Hematopoietic multipotent progenitor cell treated with erythropoietin and hydrocortisone succinate and interleukin-3 and kit ligand, for 6 days (in vitro differentiated cells): ENCODE measurements around the gene PIAS4.
A peak's percentile ranks its signal among the peaks of the same experiment; 100 is the strongest.

ENCODE experiments used
- DNase-seq: peaks from one replicate; pipeline ENCODE4 v3.0.0-alpha.2; 2015

Gene PIAS4

DNA sequence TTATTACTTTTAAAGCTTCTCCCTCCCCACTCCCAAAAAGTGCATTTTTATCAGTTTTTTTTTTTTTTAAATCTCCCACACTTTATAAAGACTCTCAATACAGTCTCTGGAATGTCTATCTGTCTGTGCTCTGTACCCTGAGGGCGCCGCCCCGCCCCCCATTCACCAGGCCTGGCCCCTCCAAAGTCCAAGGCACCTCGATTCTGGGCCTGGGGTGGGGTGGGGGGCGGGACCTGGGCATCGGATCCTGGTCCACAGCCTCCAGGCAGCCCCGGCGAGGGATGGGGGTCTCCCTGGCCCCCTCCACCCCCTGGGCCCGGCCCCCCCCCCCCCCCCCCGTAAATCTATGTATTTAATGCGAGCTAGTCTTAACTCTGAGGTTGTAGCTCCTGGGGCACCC lies 35.9 kb downstream of the PIAS4 start:
- no peak for DNase-seq

DNA sequence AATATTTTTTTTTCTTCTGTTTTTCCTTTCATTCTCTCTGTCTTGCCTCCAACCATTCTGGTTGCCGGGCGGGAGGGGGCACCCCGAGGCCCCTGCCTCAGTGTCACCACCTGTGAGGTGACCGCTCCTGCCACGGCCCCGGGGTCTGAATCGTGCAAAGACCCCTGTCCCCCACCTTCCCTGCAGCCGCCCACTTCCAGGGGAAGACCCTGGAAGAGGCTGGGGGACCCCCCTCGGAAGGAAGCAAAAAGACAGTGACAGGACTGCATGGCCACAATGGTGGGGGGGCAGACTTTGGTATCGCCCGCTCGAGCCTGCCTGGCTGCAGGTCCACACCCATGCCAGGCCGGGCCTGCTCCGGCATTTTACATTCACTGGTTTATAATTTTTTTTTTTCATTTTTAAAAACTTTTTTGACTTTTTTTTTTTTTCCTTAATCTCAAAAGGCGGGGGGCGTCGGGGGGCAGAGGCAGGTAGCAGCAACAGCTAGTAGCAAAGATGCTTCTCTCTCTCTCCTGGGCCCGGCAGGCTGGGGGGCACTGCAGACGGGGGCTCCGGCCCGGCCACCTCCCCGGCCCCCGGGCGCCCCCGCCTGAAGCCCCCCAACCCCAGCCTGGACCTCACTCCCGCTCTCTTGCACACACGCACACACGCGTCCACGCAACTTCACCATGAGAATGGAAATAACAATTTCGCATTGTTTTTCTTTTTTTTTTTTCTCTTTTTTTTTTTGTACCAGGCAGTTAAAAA lies 36.6 kb downstream of the PIAS4 start:
- DNase-seq: no peak

DNA sequence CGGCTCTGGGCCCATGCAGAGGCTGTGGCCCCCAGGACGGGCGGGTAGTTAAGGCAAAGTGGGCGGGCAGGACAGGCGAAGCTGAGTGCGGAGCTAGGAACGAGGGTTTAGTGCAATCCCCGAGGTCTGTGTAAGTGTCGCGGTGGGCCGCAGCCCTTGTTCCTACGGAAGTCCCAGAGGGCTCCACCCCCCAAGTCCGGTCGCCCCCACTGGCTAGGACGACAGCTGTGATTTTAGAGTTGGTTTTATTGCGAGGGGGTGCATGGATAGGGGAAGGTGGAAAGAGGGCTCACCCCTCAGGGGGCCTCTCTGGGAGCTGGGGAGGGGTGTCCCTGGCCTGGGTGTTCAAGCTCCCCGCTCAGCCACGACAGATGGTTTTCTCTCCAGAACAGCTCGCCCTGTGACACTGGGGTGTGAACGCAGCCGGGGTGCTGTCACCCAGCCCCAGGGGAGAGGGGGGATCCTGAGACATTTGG lies 37.5 kb downstream of the PIAS4 start:
- no peak for DNase-seq

DNA sequence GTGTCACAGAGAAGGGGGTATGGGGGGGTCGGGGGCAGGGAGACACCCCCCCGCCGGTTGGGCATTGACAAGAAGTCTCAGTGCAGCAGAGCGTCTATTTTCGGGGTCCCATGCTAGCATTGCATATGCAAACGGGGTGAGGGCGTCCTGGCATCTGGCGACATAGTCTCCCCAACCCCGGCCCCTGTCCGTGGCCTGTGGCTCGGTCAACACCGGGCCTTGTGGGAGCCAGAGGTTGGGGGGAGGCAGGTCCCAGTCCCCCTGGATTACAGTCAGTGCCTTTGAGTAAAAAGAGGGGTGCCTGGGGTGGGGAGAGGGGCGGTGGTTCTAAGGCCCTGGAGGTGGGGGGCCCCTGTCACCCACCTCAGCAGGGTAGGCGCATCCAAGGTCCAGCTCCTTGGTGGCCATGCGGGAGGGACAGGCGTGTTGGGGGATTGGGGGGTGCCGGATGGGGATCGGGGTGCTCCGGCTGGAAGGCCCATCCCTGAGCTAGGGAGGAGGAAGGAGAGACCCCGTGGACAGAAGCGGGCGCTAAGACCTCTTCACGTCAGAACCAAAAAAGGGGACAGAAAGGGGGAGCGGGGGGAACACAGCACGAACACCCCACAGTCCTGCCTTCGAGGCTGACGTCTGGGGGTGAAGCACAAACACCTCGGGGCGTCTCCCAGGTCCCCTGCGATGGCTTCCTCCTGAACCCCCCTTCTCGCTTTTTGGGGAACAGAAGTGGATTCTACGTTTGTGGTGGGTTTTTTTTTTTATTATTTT lies 38.2 kb downstream of the PIAS4 start:
- DNase-seq: no peak

DNA sequence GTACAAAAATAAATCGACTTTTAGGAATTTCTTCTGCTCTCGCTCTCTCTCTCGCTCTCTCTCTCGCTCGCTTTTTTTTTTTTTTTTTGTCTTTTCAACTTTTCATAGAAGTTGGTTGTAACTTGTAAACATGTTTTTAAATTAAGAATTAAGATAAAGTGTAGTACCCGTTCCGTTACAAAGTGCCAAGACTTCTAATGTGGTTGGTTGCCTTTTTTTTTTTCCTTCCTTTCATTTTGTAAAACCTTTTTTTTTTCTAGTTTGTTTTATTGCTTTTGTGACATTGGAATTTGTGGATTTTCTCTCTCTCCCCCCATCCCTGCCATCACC lies 38.8 kb downstream of the PIAS4 start:
- no peak for DNase-seq

DNA sequence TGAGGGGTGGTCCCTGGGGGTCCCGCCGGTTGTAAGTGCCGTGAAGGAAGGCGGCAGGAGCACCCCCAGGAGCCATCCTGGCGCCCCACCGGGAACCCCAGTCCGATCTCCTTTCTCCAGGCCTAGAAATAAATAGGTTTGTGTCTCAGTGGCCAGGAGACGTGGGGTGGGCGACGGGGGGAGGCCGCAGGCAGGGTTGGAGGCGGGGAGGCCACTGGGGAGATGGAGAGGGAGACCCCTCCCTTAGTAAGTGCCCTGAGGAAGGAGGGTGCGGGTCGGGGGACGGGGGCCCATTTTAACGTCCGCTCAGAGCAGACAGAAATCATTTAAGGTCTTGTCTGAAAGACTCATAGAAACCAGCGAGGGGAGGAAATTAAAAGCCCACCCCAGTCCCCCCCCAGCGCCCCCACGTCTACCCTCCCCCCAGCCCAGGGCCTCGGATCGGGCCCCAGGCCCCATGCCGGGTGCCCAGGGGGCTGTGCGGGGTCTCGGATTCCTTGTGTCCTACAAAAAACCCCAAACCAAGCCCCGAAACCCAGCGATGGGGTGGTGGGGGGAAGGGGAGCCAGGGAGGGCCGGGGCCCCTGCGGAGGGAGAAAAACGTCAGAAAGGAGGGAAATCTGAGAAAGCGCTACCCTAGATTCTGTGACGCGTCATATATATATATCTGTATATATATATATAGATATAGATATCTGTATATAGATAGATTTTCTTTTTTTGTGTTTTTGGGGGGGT lies 39.6 kb downstream of the PIAS4 start:
- no peak for DNase-seq

DNA sequence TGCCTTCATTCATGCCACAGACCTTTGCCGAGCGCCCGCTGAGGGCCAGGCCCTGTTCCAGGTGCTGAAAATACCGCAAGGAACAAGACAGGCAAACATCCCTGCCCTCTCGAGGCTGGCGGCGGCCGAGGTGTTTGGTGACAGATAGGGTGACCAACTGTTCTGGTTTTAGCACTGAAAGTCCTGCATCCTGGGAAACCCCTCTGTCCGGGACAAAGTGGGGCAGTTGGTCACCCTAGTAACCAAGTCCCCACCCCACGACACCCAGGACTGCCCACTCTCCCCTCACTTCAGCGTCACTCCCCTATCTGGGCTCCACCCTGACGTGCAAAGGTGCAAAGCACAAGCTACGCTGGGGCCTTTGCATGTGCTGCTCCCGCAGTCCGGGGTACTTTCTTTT lies 41.9 kb downstream of the PIAS4 start:
- no peak for DNase-seq

DNA sequence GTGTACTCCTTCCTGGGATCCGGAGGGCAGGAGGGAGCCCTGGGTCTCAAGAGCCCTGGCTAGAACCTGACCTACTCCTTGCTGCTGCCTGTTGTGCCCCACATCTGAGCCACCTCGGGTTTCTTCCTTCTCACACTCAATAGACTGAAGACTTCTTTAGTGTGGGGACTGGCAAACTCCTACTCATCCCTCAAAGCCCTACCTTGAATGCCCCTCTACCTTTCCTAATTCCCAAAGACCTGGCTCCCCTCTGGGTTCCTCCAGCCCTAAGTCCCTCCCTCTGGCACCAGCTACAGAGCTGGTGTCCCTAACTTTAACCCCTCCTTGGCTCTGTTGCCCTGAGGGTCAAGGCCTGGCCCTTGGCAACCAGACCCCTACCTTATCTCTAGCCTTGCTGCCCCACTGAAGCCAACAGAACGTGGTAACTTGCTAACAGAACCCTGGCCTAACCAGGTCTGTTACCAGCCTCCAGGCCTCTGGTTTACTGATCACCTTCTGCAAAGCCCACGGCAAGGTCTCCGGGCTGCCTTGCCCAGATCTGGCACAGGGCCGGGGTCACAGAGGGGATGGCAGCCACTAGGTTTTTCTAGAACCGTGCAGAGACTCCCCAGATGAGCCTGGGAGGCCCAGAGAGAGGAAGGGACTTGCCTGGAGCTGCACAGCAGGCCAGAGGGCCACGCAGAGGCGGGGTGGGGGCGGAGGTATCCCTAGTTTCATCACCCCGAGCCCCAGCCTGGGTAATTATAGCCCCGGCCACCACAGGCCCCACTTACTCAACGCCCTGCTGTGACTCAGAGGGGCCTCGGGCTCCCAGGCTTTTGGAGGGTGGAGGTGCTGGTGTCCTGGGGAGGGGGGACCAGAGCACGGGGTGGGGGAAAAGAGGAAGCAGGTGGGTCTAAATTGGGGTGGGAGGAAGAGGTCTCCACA lies 43.9 kb downstream of the PIAS4 start:
- DNase-seq: no peak

DNA sequence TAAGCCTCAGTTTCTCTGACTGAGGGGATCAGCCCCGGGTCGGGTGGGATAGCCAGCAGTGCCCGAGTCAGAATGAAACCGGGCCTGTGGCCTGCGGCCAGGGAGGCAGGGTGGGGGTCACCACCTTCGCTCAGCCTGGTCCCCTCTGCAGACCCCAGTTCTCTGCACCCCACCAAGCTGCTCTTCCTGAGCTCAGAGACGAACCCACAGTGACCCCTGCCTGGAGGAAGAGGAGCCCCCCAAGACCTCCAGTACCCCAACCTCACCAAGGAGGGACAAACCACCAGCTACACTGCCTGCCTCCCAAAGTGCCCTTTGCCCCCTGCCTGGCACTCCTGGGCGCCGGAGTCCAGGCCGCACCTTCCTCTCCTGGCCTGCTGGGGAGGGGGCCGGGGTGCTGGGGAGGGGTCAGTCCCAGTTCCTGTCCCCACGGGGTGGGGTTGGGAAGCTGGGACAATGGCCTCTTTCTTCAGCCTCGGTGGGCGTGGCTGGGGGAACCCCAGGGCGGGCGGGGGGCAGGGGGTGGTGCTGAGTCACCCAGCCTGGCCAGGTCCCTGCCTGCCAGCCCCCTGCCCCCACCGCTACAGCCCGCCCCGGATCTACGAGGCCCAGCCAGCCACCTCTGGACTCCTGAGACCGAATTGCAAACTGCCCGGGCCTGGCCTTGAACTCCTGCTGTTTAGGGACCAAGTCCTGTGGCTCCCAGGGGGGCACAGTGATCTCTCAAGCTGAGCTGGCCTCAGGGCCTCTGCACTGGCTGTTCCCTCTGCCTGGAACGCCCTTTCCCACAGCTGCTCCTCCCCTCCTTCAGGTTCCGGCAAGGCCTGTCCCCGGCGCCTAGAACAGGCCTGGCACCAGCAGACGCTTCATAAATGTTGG lies 44.8 kb downstream of the PIAS4 start:
- no peak for DNase-seq

DNA sequence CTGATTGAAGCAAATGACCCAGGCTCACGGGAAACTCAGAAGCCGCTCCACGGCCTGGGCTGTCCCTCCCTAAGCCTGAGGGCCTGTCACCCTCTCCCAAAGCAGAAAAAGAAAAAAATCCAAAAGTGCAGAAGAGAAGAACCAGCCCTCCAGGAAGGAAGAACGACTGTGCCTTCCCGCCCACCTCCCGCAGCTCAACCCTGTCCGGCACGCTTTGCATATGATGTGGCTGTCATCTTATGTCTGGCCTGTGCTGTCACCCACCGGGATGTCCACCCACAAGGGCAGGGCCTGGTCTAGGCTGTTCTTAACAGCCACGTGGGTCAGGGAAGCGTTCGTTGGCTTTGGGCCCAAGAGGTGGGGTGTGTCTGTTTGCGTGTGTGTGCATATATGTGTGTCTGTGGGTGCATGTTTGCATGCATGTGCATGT lies 45.5 kb downstream of the PIAS4 start:
- peak; percentile 58 for DNase-seq

DNA sequence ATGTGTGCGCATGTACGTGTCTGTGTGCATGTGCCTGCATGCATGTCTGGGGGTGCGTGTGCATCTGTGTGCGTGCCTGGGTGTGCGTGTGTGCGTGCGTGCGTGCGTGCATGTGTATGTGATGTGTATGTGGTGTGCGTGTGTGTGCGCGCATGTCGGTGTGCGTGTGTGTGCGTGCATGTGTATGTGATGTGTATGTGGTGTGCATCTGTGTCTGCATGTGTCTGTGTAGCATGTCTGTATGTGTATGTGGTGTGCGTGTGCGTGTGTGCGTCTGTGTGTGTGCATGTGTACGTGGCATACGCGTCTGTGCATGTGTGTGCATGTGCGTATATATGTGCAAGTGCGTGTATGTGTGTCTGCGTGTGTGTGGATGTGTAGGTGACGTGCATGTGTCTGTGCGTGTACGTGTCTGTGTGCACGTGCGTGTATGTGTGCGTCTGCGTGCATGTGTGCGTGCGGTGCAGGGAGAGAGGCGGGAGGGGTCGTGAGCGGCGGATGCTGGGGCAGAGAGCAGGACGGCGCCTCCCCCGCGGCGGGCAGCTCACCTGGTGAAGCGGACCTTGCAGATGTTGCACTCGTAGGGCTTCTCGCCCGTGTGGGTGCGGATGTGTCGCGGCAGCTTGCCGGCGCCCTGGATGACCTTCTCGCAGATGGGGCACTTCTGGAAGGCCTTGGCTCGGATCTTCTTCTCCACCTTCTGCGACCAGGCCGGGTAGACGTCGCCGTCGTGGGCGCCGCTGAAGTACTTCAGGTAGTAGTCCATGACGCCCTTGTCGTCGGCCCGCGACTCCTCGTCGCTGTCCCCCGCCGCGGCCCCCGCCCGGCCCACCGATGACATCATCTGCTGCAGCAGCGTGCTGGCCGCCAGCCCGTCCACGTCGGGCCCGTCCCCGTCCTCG lies 46.1 kb downstream of the PIAS4 start:
- no peak for DNase-seq

DNA sequence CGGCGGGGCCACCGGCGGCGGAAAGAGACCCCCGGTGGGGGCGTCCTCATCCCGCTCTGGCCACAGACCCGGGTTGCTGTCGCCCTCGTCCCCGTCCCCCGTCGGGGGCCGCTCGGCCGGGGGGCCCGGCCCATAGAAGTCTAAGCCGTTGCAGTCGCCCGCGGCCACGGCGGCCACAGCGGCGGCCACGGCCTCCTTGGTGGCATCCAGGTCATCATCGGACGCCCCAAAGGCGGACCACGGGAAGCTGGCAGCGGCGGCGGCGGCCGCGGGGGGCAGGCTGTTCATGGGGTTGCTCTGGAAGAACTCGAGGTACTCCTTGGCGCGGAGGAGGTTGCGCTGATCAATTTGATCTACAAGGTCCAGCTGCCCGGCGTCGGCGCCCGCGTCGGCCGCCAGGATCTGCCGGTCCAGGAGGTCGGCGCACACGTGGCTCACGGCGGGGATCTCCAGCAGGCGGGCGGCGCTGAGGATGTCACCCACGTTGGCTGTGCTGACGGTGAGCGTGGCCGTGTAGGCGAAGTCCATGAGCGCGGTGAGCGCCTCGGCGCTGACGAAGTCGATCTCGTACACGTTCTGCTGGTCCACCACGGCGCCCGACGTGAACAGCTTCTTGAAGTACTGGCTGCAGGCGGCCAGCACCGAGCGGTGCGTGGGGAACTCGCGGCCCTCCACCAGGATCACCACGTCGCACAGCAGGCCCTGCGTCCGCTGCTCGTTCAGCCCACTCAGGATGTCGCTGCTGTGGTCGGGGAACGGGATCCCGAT lies 47.1 kb downstream of the PIAS4 start:
- no peak for DNase-seq

DNA sequence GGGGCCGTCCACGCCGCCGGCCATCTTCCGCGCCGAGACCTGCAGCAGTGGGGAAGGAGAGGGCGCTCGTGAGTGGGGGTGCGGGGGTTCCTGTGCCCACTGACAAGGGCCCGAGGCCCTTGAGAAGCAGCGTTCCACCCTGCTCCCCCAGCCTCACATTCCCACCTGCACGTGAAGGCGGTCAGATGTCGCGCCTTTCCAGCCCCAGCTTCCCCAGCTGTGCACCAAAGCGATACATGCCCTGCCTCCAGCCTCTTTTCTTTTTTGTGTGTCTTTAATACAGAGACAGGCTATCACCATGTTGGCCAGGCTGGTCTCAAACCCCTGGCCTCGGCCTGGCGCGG lies 47.6 kb downstream of the PIAS4 start:
- DNase-seq: no peak

DNA sequence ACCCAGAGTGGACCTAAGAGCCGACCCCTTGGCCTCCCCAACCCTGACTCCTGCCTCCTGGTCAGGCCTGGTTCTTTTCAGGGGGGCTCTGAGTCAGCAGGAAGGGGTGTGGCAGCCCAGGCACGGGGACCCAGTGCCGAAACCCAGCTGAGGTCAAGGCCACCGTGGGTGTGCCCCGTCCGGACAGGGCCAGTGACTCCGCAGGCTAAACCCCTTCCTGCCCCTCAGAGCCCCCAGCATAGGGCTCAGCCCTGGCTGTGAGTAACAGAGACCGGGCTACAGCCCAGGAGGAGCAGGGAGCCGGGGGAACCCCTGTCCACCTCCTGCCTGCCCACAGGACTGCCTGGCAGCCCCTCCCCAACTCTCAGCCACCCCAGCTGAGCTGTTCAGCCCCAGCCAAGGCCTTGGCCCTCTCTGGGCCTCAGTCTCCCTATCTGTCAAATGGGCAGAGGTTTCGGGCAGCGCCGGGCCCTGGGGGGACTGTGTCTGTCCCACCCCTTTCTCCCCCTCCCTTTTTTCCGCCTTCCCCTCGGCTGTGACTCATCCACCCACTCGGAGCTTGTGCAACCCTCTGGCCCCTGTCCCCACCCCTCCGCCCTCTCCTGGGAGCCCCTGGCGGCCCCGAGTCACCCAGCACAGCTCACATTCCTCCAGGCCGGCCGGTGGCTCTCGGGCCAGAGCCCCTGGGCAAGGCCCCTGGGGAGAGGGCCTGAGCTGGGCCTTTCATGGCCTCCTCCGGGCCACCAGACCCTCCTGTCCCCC lies 50.6 kb downstream of the PIAS4 start:
- peak; percentile 77 for DNase-seq

DNA sequence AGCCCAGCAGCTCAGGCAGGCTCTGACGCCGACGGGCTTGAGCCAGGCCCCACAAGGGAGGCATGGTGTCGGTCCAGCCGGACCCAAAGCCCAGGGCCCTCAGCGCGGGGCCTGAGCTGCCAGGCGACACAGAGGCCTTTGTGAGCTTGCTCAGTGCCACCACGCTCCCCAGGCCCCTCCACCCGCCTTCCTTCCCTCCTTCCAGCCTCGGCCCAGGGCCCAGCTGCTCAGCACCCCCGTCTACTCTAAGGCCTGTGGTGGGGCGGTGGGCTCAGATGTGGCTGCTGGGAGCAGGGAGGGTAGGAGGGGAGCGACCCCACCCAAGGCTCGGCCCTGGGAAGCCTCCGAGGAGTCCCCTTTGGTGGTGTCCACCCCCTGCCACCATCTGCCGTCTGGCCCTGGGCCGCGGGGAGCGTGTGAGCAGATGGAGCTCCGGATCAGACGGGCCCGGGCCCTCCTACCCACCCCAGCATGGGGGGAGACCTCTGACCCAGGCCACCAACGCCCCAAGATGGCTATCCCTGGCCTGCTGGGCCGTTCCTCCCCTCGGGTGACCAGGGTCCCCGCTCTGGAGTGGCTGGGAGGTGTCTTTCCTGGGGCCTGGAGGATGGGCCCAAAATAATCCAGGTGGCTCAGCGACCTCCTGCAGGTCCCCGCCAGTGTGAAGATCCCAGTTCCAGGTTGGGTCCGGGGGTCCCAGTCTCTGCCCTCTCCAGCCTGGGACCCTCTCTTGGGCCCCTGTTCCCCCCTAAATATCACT lies 51.3 kb downstream of the PIAS4 start:
- no peak for DNase-seq

DNA sequence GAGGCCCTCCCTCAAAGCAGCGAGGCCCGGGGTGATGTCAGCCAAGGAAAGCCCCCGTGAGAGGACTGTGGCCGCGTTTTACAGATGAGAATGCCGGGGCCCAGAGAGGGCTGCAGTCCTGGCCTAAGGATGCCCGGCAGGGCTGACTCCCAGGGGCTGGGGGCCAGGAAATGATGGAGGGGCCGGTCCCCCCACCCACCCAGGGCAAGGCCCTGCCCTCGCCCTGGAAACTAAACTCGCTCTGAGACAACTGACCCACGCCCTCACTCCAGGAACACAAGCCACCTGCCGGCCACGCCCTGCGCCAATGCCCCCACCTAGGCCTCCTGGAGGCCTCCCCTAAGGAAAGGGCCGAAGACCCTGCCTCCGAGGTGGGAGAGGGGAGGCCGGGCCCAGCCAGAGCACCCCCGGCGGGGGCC lies 51.9 kb downstream of the PIAS4 start:
- no peak for DNase-seq

DNA sequence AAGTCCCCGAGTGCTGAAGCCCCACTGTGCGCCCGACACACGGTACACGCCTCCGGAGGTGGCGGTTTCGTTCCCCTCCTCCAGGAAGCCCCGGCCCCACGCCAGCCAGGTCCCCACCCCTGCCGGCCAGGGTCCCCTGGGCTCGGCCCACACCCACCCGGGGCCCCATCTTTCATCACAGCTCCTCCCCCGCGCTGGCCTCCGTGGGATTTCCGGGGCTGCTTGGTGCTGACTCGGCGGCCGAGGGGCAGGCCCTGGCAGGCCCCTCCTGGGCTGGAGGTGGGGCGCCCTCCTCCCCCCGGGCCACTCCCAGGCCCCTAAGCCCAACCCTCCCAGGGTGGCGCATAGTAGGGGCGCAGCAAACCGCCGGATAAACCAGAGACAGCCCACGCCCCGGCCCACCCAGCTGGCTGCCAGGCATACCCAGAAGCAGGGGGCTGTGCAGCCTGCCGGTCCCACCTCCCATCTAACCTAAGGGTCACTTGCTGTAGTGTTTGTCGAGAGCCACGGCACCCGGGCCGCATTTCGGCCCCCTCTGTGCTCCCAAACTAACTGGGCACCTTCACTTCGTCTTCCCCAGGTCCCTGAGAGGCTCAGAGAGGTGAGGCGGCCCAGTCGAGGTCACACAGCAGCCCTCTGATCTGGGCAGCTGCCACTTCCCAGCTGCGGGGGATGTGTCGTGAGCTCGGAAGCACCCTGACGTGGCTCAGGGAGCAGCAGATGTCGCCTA lies 52.5 kb downstream of the PIAS4 start:
- DNase-seq: no peak
